Thymus (tissue), 11 donors: ENCODE data around the gene BBLN. TPM values are rescaled to one million over a fixed set of nuclear protein-coding genes. Genes with fewer than 3 reads are reported as not detected.

ENCODE experiments used
- DNase-seq, 9 donors: peaks; one replicate each; pipeline ENCODE4 v3.0.0-alpha.2; 2013; ENCODE audit warnings: low spot score in 9 of 9, low read depth in 6 of 9, missing footprints in 1 of 9
- H3K27ac ChIP-seq, 2 donors: one replicate each; pipeline ENCODE4 v1.5.1; 2013; ENCODE audit warnings: control low read depth in 1 of 2, low read depth in 1 of 2, low read length in 1 of 2, mild to moderate bottlenecking in 1 of 2, moderate library complexity in 1 of 2
- H3K27me3 ChIP-seq, 2 donors: one replicate each; pipeline ENCODE4 v1.5.1; 2013; ENCODE audit warnings: low read length in 1 of 2; ENCODE audit not compliant: control insufficient read depth in 2 of 2, insufficient read depth in 1 of 2
- H3K36me3 ChIP-seq, 2 donors: one replicate each; pipeline ENCODE4 v1.5.1; 2013; ENCODE audit warnings: low read length in 1 of 2, mild to moderate bottlenecking in 1 of 2, moderate library complexity in 1 of 2; ENCODE audit not compliant: control insufficient read depth in 2 of 2, insufficient read depth in 2 of 2
- H3K4me1 ChIP-seq, 2 donors: one replicate each; pipeline ENCODE4 v1.5.1; 2013; ENCODE audit warnings: low read length in 2 of 2; ENCODE audit not compliant: control insufficient read depth in 2 of 2, insufficient read depth in 2 of 2
- H3K4me3 ChIP-seq, 2 donors: one replicate each; pipeline ENCODE4 v1.5.1; 2013; ENCODE audit warnings: low read length in 2 of 2, control low read depth in 1 of 2, mild to moderate bottlenecking in 1 of 2
- H3K9me3 ChIP-seq, 2 donors: one replicate each; pipeline ENCODE4 v1.5.1; 2013; ENCODE audit warnings: low read length in 1 of 2, mild to moderate bottlenecking in 1 of 2; ENCODE audit not compliant: control insufficient read depth in 2 of 2, insufficient read depth in 1 of 2
- WGBS: extraction: QIAGEN DNeasy Blood & Tissue Kit; methylation state at CpG from one replicate; pipeline ENCODE4 v1.1.7; 2013; 5-methylcytosine and 5-hydroxymethylcytosine counted together
- polyA plus RNA-seq: library from polyadenylated mRNA; stranded (reverse); fragments of 200-250 nt; gene quantifications from one replicate; pipeline ENCODE4 v1.2.3, GENCODE V29; 2013
- total RNA-seq: library from RNA; stranded (reverse); fragments of 120-200 nt; gene quantifications from one replicate; pipeline ENCODE4 v1.2.4, GENCODE V29; 2013
- donor health status: healthy.

BBLN gene
- total and polyA plus RNA-seq, 2 donors, result 134 to 162 TPM

GRCh38 chr9:128203707-128204551 lies 43.9 kb downstream of the BBLN start:
- under 1% methylated on average over 67 of the region's 67 CpGs for WGBS
- H3K9me3 ChIP-seq, result peaks cover 0 to 7% of the 10 kb centered on the region in 2 donors
- H3K36me3 ChIP-seq, result no peaks in the 10 kb centered on the region
- H3K27me3 ChIP-seq, result peaks cover 24 to 41% of the 10 kb centered on the region in 2 donors
- peak in 1 of 9 donors; percentile 34 for DNase-seq
- no peak overlapping the region for H3K27ac ChIP-seq
- peaks cover 5 to 13% of the 10 kb centered on the region in 2 donors for H3K4me1 ChIP-seq
- peak overlapping the region; percentile 30 to 61 for H3K4me3 ChIP-seq

GRCh38 chr9:128204858-128205257 lies 44.8 kb downstream of the BBLN start:
- 96% methylated on average over 7 of the region's 7 CpGs for WGBS
- no peak for DNase-seq
- Histone ChIP-seq H3K36me3 (no peaks in the 10 kb centered on the region), H3K27ac (no peak overlapping the region), H3K27me3 (peaks cover 24 to 41% of the 10 kb centered on the region in 2 donors), H3K4me3 (no peak overlapping the region), H3K4me1 (peaks cover 5 to 13% of the 10 kb centered on the region in 2 donors), H3K9me3 (peaks cover 0 to 7% of the 10 kb centered on the region in 2 donors)

- no peak for DNase-seq
- Histone ChIP-seq H3K4me3 (no peak overlapping the region), H3K36me3 (no peaks in the 10 kb centered on the region), H3K9me3 (peaks cover 0 to 7% of the 10 kb centered on the region in 2 donors), H3K4me1 (peaks cover 5 to 13% of the 10 kb centered on the region in 2 donors), H3K27me3 (peaks cover 24 to 41% of the 10 kb centered on the region in 2 donors), H3K27ac (no peak overlapping the region)
- 92% methylated on average over 16 of the region's 16 CpGs for WGBS
Measured at GRCh38 chr9:128205296-128205944, 45.4 kb downstream of the BBLN start.

- no peak for DNase-seq
- Histone ChIP-seq H3K27ac (no peak overlapping the region), H3K36me3 (no peaks in the 10 kb centered on the region), H3K27me3 (peaks cover 24 to 42% of the 10 kb centered on the region in 2 donors), H3K4me3 (no peak overlapping the region), H3K9me3 (peaks cover 0 to 7% of the 10 kb centered on the region in 2 donors), H3K4me1 (peaks cover 5 to 13% of the 10 kb centered on the region in 2 donors)
- WGBS, result 96% methylated on average over 3 of the region's 3 CpGs
Measured at GRCh38 chr9:128206484-128206883, 46.4 kb downstream of the BBLN start.

- Histone ChIP-seq H3K4me3 (no peak overlapping the region), H3K27ac (no peak overlapping the region), H3K9me3 (peaks cover 0 to 7% of the 10 kb centered on the region in 2 donors), H3K36me3 (no peaks in the 10 kb centered on the region), H3K27me3 (peaks cover 24 to 47% of the 10 kb centered on the region in 2 donors), H3K4me1 (peaks cover 5 to 13% of the 10 kb centered on the region in 2 donors)
- no peak for DNase-seq
- 95% methylated on average over 15 of the region's 15 CpGs for WGBS
Measured at GRCh38 chr9:128206916-128207910, 47.1 kb downstream of the BBLN start.

GRCh38 chr9:128208386-128208785 lies 48.3 kb downstream of the BBLN start:
- no peak overlapping the region for H3K27ac ChIP-seq
- H3K4me3 ChIP-seq, result no peak overlapping the region
- H3K27me3 ChIP-seq, result peaks cover 24 to 47% of the 10 kb centered on the region in 2 donors
- H3K36me3 ChIP-seq, result no peaks in the 10 kb centered on the region
- 97% methylated on average over 7 of the region's 7 CpGs for WGBS
- DNase-seq, result no peak
- H3K9me3 ChIP-seq, result peaks cover 0 to 7% of the 10 kb centered on the region in 2 donors
- H3K4me1 ChIP-seq, result peaks cover 5 to 8% of the 10 kb centered on the region in 2 donors

- Histone ChIP-seq H3K36me3 (no peaks in the 10 kb centered on the region), H3K27ac (no peak overlapping the region), H3K9me3 (peaks cover 0 to 3% of the 10 kb centered on the region in 2 donors), H3K27me3 (peaks cover 17 to 39% of the 10 kb centered on the region in 2 donors), H3K4me1 (peaks cover 0 to 3% of the 10 kb centered on the region in 2 donors), H3K4me3 (no peak overlapping the region)
- no peak for DNase-seq
- 91% methylated on average over 15 of the region's 15 CpGs for WGBS
Measured at GRCh38 chr9:128208946-128209669, 49.0 kb downstream of the BBLN start.
